ENCODE data around the gene CRIM1. TPM values are rescaled to one million over a fixed set of nuclear protein-coding genes. Genes with fewer than 3 reads are reported as not detected.
A peak's percentile ranks its signal among the peaks of the same experiment; 100 is the strongest.

CRIM1 gene
- polyA plus RNA-seq, 4 donors: 0.89 to 26.2 (median 9.2) TPM

DNA sequence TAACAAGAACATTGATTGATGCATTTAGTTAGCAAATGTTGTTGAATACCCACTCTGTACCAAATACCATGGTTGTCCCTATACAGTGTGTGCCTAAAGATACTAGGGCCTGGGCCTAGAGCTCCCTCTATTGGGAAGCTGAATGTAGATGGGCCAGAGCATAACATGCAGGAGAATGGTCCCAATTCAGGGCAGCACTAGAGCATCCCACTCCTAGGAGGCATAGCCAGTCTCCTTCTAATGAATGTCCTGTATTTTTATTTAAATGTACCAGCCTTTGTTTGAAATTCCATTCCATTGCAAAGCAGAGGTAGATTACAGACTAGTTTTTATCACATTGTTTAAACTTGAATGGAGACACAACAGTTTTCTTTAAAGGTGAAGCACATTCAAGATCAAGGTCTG lies 151.8 kb downstream of the CRIM1 start:
- H3K4me1 ChIP-seq (ENCODE audit: control insufficient read depth in 3 of 3, insufficient read depth in 2 of 3, low read depth in 1 of 3, low read length in 2 of 3): peaks cover 0 to 8% (median 0%) of the 10 kb centered on the region in 3 donors
- H3K36me3 ChIP-seq (ENCODE audit: control insufficient read depth in 3 of 3, insufficient read depth in 2 of 3, low read depth in 1 of 3, low read length in 3 of 3): peaks cover 0 to 13% (median 9%) of the 10 kb centered on the region in 3 donors
- no peaks in the 10 kb centered on the region for H3K27me3 ChIP-seq (ENCODE audit: control insufficient read depth in 3 of 3, insufficient read depth in 3 of 3, low read length in 3 of 3)
- H3K4me3 ChIP-seq (ENCODE audit: low read depth in 1 of 3, low read length in 3 of 3): no peak overlapping the region
- H3K9me3 ChIP-seq (ENCODE audit: control insufficient read depth in 2 of 2, insufficient read depth in 1 of 2, low read depth in 1 of 2, low read length in 1 of 2): no peaks in the 10 kb centered on the region
- FAIRE-seq: no peak
- DNase-seq: peak; percentile 55 to 59
- H3K27ac ChIP-seq (ENCODE audit: low read depth in 1 of 3, low read length in 2 of 3): no peak overlapping the region

DNA sequence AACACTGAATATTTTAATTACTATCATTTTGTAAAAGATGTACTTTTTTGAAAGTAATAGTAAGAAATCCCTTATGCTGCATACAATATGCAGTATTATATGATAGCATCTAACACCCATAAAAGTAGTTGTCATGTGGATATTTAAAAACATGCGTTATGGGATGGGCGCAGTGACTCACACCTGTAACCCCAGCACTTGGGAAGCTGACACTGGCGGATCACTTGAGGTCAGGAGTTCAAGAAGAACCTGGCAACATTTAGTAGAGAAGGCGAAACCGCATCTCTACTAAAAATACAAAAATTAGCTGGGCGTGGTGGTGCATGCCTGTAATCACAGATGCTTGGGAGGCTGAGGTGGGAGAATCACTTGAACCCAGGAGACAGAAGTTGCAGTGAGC lies 153.5 kb downstream of the CRIM1 start:
- FAIRE-seq: no peak
- H3K4me1 ChIP-seq (ENCODE audit: control insufficient read depth in 3 of 3, insufficient read depth in 2 of 3, low read depth in 1 of 3, low read length in 2 of 3): peaks cover 0 to 13% (median 0%) of the 10 kb centered on the region in 3 donors
- H3K4me3 ChIP-seq (ENCODE audit: low read depth in 1 of 3, low read length in 3 of 3): no peak overlapping the region
- H3K27ac ChIP-seq (ENCODE audit: low read depth in 1 of 3, low read length in 2 of 3): no peak overlapping the region
- no peaks in the 10 kb centered on the region for H3K27me3 ChIP-seq (ENCODE audit: control insufficient read depth in 3 of 3, insufficient read depth in 3 of 3, low read length in 3 of 3)
- DNase-seq: no peak
- WGBS, 3 donors: 93% methylated on average over 6 of the region's 6 CpGs
- H3K36me3 ChIP-seq (ENCODE audit: control insufficient read depth in 3 of 3, insufficient read depth in 2 of 3, low read depth in 1 of 3, low read length in 3 of 3): peaks cover 0 to 18% (median 14%) of the 10 kb centered on the region in 3 donors
- no peaks in the 10 kb centered on the region for H3K9me3 ChIP-seq (ENCODE audit: control insufficient read depth in 2 of 2, insufficient read depth in 1 of 2, low read depth in 1 of 2, low read length in 1 of 2)

DNA sequence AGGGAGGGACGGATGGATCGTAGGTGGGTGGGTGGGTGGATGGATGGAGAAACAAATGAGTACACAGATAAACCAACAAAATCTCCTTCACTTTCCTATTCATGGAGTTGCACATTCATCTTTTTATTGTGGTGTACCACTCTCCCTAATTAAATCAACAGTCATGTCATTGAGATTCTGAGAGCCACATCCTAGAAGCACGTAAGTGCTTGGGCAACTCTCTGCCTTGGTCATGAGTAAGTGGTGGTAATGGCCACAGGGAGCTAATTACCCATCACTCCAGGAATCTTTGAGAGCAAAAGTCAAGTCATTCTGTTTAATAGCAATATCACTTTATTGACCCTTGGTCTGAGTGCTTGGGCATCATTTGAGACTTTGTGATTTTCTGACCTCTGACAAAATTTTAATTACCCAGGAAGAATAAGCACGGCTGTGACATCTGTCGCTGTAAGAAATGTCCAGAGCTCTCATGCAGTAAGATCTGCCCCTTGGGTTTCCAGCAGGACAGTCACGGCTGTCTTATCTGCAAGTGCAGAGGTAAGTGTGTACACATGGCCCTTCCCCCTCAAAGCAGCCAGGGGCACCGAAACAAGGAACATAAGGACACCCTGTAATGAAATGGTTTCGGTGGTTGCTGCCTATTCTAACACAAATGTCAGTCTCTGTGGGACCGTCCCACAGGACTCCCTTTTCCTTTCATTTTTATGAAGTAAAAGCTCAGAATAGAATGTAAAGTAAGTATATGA lies 156.5 kb downstream of the CRIM1 start:
- 85 to 89% (median 87%) methylated on average over 9 of the region's 9 CpGs for WGBS, 3 donors
- Histone ChIP-seq H3K4me1 (ENCODE audit: control insufficient read depth in 3 of 3, insufficient read depth in 2 of 3, low read depth in 1 of 3, low read length in 2 of 3) (peaks cover 0 to 13% (median 0%) of the 10 kb centered on the region in 3 donors), H3K9me3 (ENCODE audit: control insufficient read depth in 2 of 2, insufficient read depth in 1 of 2, low read depth in 1 of 2, low read length in 1 of 2) (no peaks in the 10 kb centered on the region), H3K27me3 (ENCODE audit: control insufficient read depth in 3 of 3, insufficient read depth in 3 of 3, low read length in 3 of 3) (no peaks in the 10 kb centered on the region), H3K36me3 (ENCODE audit: control insufficient read depth in 3 of 3, insufficient read depth in 2 of 3, low read depth in 1 of 3, low read length in 3 of 3) (peaks cover 0 to 21% (median 18%) of the 10 kb centered on the region in 3 donors), H3K27ac (ENCODE audit: low read depth in 1 of 3, low read length in 2 of 3) (peak overlapping the region in 1 of 3 donors; percentile 50), H3K4me3 (ENCODE audit: low read depth in 1 of 3, low read length in 3 of 3) (no peak overlapping the region)
- DNase-seq (peak; percentile 6 to 52), FAIRE-seq (no peak)

DNA sequence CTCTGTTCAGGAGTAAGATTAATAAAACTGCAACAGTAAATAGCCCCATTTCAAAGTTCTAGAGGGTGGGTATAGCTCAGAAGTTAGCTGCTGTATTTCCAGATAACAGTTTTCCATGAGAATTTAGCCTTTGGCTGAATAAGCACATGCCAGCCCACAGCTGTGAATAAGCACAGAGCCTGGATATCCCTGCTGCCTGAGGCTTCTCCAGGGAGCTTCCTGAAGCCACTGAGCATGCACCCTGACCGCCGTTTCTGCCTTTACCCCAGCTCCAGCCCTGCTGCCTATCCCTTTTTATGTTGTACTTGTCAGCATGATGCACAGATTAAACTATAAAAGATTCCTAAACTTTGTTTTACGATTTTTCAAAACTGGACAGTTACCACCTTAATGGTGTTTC lies 157.1 kb downstream of the CRIM1 start:
- DNase-seq: peak in 1 of 2 donors; percentile 31
- WGBS, 3 donors: 82 to 88% (median 87%) methylated on average over 3 of the region's 3 CpGs
- no peaks in the 10 kb centered on the region for H3K9me3 ChIP-seq (ENCODE audit: control insufficient read depth in 2 of 2, insufficient read depth in 1 of 2, low read depth in 1 of 2, low read length in 1 of 2)
- no peaks in the 10 kb centered on the region for H3K27me3 ChIP-seq (ENCODE audit: control insufficient read depth in 3 of 3, insufficient read depth in 3 of 3, low read length in 3 of 3)
- H3K4me3 ChIP-seq (ENCODE audit: low read depth in 1 of 3, low read length in 3 of 3): no peak overlapping the region
- no peak for FAIRE-seq
- peak overlapping the region in 1 of 3 donors; percentile 50 for H3K27ac ChIP-seq (ENCODE audit: low read depth in 1 of 3, low read length in 2 of 3)
- H3K4me1 ChIP-seq (ENCODE audit: control insufficient read depth in 3 of 3, insufficient read depth in 2 of 3, low read depth in 1 of 3, low read length in 2 of 3): peaks cover 0 to 13% (median 0%) of the 10 kb centered on the region in 3 donors
- H3K36me3 ChIP-seq (ENCODE audit: control insufficient read depth in 3 of 3, insufficient read depth in 2 of 3, low read depth in 1 of 3, low read length in 3 of 3): peaks cover 0 to 25% (median 18%) of the 10 kb centered on the region in 3 donors

DNA sequence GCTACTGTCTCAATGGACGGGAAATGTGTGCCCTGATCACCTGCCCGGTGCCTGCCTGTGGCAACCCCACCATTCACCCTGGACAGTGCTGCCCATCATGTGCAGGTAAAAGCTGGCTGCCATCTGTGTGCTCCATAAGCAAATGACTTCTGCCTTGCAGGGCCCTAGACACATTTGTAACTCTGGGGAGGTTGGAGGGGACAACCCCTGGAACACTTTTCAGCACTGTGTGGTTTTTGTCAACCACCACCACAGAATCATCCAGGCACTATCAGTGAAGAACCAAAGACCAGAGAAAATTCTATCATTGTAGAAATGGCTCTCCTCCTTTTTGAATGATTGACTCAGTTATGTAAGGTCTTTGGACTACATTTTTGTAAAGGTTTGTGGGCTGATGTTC lies 158.1 kb downstream of the CRIM1 start:
- no peak overlapping the region for H3K27ac ChIP-seq (ENCODE audit: low read depth in 1 of 3, low read length in 2 of 3)
- no peak for DNase-seq
- 90 to 97% (median 94%) methylated on average over 2 of the region's 2 CpGs for WGBS, 3 donors
- no peaks in the 10 kb centered on the region for H3K27me3 ChIP-seq (ENCODE audit: control insufficient read depth in 3 of 3, insufficient read depth in 3 of 3, low read length in 3 of 3)
- no peak overlapping the region for H3K4me3 ChIP-seq (ENCODE audit: low read depth in 1 of 3, low read length in 3 of 3)
- no peaks in the 10 kb centered on the region for H3K9me3 ChIP-seq (ENCODE audit: control insufficient read depth in 2 of 2, insufficient read depth in 1 of 2, low read depth in 1 of 2, low read length in 1 of 2)
- peaks cover 0 to 13% (median 0%) of the 10 kb centered on the region in 3 donors for H3K4me1 ChIP-seq (ENCODE audit: control insufficient read depth in 3 of 3, insufficient read depth in 2 of 3, low read depth in 1 of 3, low read length in 2 of 3)
- no peak for FAIRE-seq
- peaks cover 0 to 25% (median 18%) of the 10 kb centered on the region in 3 donors for H3K36me3 ChIP-seq (ENCODE audit: control insufficient read depth in 3 of 3, insufficient read depth in 2 of 3, low read depth in 1 of 3, low read length in 3 of 3)

DNA sequence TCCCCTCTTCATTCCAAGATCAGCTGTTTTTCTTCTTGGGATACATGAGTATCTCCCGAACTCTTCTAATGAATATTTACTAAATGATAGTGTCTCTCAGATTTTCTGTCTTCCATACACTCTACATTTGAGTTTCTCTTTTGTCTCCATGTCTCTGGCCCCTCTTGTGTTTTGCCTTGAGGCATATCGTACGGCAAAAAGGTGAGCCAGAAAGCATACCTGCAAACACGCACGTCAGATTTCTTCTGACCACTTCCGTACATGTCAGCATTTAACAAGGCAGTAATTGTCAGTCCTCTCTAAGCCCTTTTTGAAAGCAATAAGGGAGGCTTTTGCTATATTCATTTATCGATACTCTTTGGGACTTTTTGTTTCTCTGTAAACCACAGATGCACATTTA lies 160.0 kb downstream of the CRIM1 start:
- H3K36me3 ChIP-seq (ENCODE audit: control insufficient read depth in 3 of 3, insufficient read depth in 2 of 3, low read depth in 1 of 3, low read length in 3 of 3): peaks cover 0 to 25% (median 17%) of the 10 kb centered on the region in 3 donors
- FAIRE-seq (no peak), DNase-seq (no peak)
- H3K27me3 ChIP-seq (ENCODE audit: control insufficient read depth in 3 of 3, insufficient read depth in 3 of 3, low read length in 3 of 3): no peaks in the 10 kb centered on the region
- H3K4me3 ChIP-seq (ENCODE audit: low read depth in 1 of 3, low read length in 3 of 3): no peak overlapping the region
- 91 to 96% (median 93%) methylated on average over 7 of the region's 7 CpGs for WGBS, 3 donors
- H3K4me1 ChIP-seq (ENCODE audit: control insufficient read depth in 3 of 3, insufficient read depth in 2 of 3, low read depth in 1 of 3, low read length in 2 of 3): peaks cover 0 to 14% (median 0%) of the 10 kb centered on the region in 3 donors
- no peaks in the 10 kb centered on the region for H3K9me3 ChIP-seq (ENCODE audit: control insufficient read depth in 2 of 2, insufficient read depth in 1 of 2, low read depth in 1 of 2, low read length in 1 of 2)
- no peak overlapping the region for H3K27ac ChIP-seq (ENCODE audit: low read depth in 1 of 3, low read length in 2 of 3)

DNA sequence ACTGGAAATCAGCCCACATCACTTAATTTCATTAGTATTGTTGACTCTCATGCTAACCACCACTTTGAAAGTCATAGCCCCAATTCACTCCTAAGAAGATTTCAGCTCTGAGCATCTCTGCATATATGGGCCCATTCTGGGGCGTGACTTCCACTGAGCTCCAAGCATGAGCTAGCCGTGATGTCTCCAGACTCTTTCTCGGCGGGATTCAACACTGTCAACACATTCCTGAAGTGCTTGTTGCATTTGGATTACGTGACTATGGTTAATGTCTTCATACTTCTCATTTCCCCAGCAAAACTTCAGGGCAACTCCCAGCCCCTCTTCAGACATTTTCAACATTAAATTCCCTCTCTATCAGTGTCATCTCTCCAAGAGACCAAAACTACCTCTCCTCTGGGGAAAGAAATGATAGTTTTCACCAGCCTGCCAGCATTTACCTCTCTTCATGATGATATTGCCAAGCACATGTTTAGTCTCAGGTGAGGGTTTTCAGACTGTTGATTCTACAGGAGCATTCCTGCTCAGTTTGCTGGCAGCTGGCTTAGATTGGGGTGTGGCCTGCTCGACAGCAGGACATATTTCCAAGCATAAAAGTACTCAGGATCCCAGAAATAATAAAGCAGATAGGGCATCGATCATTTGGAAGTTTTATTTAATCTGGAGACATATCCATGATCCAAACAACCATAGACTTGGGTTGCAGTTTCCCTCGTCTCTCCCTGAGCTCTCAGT lies 160.7 kb downstream of the CRIM1 start:
- FAIRE-seq (no peak), DNase-seq (no peak)
- Histone ChIP-seq H3K27ac (ENCODE audit: low read depth in 1 of 3, low read length in 2 of 3) (no peak overlapping the region), H3K9me3 (ENCODE audit: control insufficient read depth in 2 of 2, insufficient read depth in 1 of 2, low read depth in 1 of 2, low read length in 1 of 2) (no peaks in the 10 kb centered on the region), H3K4me1 (ENCODE audit: control insufficient read depth in 3 of 3, insufficient read depth in 2 of 3, low read depth in 1 of 3, low read length in 2 of 3) (peaks cover 0 to 21% (median 0%) of the 10 kb centered on the region in 3 donors), H3K36me3 (ENCODE audit: control insufficient read depth in 3 of 3, insufficient read depth in 2 of 3, low read depth in 1 of 3, low read length in 3 of 3) (peaks cover 0 to 21% (median 17%) of the 10 kb centered on the region in 3 donors), H3K4me3 (ENCODE audit: low read depth in 1 of 3, low read length in 3 of 3) (no peak overlapping the region), H3K27me3 (ENCODE audit: control insufficient read depth in 3 of 3, insufficient read depth in 3 of 3, low read length in 3 of 3) (no peaks in the 10 kb centered on the region)
- WGBS, 3 donors: 77 to 82% (median 81%) methylated on average over 8 of the region's 8 CpGs

DNA sequence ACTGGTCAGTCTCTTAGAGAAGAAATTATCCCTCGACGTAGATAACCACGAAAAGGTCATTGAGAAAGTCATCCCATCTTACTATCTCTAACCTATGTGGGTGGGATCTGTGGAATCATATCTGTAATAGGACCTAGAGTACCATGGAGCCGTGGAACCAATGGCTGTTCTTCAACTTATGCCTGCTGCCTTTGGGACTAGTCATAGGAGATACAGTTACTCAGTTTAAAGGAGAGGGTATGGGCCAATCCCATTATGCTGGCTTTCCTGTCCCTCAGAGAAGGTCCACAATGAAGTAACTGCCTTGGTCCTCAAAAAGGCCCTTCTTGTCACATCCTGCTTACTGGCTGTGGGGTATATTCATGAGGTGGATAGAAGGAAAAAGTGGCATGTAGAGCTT lies 164.9 kb downstream of the CRIM1 start:
- Histone ChIP-seq H3K27me3 (ENCODE audit: control insufficient read depth in 3 of 3, insufficient read depth in 3 of 3, low read length in 3 of 3) (no peaks in the 10 kb centered on the region), H3K9me3 (ENCODE audit: control insufficient read depth in 2 of 2, insufficient read depth in 1 of 2, low read depth in 1 of 2, low read length in 1 of 2) (no peaks in the 10 kb centered on the region), H3K36me3 (ENCODE audit: control insufficient read depth in 3 of 3, insufficient read depth in 2 of 3, low read depth in 1 of 3, low read length in 3 of 3) (peaks cover 0 to 25% (median 13%) of the 10 kb centered on the region in 3 donors), H3K4me3 (ENCODE audit: low read depth in 1 of 3, low read length in 3 of 3) (no peak overlapping the region), H3K27ac (ENCODE audit: low read depth in 1 of 3, low read length in 2 of 3) (no peak overlapping the region), H3K4me1 (ENCODE audit: control insufficient read depth in 3 of 3, insufficient read depth in 2 of 3, low read depth in 1 of 3, low read length in 2 of 3) (peaks cover 0 to 8% (median 0%) of the 10 kb centered on the region in 3 donors)
- DNase-seq (no peak), FAIRE-seq (no peak)
- WGBS, 3 donors: 93 to 96% (median 94%) methylated on average over 4 of the region's 4 CpGs
